Activated CD4-positive, alpha-beta T cell treated with anti-CD3 and anti-CD28 coated beads, Interleukin-2, amount 50 U/mL, for 24 hours (primary cell): ENCODE results near the gene TNS3.

Source experiments
- DNase-seq, 2 donors: peaks; one replicate each; pipeline ENCODE4 v3.0.0-alpha.2; 2020; ENCODE audit warnings: low read depth in 1 of 2, low spot score in 1 of 2

The TNS3 gene

GRCh38 chr7:47526466-47526865 lies 55.4 kb downstream of the TNS3 start:
- no peak for DNase-seq

DNA sequence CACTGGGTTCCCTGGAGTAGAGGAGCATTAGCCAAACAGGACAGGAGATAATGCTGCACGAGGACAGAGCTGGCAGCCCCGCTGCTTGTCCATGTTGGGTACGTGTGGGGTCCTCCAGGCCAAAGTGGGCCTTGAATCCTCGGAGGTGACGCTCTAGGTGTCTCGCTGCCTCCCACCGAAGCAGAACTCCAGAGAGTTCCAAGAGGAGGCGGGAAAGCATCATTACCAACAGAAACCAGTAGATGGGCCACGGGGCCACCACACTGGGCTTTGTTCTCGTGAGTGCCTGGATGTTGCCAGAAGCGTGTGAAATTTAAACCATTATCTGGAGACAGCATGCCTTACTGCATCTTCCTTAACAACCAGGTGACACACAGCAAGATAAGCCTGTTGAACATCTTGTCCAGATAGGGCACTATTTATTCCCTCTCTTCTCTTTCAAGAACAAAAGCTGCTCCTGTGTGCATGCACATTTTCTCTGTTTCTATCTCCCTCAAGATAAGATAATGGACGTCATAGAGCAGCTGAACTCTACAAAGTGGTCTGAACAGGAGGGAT lies 56.8 kb downstream of the TNS3 start:
- no peak for DNase-seq

DNA sequence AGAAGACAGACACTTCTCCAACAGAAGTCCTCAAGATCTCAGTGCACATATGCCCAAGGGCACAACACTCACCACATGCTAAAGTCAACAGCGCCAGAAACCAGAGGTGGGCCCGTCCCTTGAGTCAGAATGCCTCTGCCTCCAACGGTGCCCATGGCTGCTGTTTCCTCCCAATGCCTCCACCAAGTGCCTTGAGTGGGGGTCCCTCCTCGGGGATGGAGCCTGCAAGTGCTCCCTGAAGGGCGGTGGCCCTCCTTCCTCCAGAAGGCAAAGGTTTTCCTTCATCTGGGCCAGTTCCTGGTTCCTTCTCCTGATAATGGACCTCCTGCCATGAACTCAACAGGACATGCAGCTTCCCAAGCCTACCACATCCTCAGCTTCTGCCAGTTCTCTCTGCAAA lies 58.5 kb downstream of the TNS3 start:
- DNase-seq: no peak

DNA sequence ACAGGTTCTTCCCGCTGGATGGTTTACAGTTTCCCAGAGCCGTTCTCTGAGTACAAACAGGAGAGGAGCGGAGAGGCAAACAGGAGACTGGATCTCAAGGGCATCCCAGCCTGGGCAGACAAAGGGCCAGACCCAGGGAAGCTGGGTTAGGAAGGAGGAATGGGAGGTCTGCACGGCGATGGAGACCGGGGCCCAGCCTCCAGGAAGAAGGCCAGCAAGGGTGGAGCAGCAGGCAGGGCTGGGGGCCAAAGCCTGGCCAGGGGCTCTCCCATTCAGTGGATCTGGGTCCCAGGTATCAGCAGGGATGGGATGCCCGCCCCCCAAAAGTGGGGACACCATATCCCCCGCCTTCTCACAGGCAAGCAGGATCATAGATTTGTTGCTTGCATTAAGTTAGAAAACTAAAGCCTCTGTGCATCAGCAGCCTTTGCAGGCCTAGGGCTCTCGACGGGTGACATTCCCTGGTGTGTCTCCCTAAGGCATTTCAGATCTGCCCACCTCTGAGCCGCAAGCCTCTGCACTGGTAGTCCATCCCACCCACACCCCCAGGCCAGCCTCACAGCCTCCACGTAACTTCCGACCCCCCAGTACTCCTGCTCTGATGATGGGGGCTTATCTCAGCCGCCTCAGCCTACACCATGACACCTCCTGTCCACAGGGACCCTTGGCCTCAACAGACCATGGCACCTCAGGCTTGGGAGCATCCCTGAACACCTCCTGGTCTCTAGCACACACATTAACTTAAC lies 59.9 kb downstream of the TNS3 start:
- DNase-seq: no peak

- no peak for DNase-seq
These were observed 60.7 kb downstream of the TNS3 start for GRCh38 chr7:47521011-47521795.

GRCh38 chr7:47520406-47520805 lies 61.5 kb downstream of the TNS3 start:
- DNase-seq: no peak

GRCh38 chr7:47518827-47519226 lies 63.1 kb downstream of the TNS3 start:
- no peak for DNase-seq

GRCh38 chr7:47517821-47518480 lies 64.0 kb downstream of the TNS3 start:
- no peak for DNase-seq

DNA sequence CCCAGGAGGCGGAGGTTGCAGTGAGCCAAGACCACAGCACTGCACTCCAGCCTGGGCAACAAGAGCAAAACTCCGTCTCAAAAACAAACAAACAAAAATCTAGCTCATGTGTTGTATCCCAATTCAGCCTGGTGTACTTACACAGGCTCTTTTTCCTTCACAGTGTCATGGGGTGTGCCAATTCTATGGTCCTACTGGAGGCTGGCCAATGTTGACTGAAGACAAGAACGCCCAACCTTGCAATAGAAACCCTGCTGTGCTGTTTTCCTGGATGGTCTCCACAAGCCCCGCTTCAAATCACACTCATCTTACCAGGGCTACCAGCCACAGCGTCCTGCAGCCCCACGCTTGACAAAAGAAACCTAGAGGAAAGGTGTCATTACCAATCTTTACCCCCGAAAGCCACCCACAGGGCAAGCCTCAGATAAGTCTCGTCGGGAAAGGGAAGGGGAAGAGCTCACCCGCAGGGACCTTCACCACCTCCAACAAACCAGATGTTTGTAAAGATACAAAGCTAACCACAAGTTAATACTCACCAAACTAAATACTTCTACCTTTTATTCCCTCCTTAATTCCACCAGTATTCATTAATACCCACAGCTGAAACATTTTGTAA lies 64.8 kb downstream of the TNS3 start:
- DNase-seq: no peak

- DNase-seq: no peak
These were observed 65.5 kb downstream of the TNS3 start for GRCh38 chr7:47516386-47516785.

DNA sequence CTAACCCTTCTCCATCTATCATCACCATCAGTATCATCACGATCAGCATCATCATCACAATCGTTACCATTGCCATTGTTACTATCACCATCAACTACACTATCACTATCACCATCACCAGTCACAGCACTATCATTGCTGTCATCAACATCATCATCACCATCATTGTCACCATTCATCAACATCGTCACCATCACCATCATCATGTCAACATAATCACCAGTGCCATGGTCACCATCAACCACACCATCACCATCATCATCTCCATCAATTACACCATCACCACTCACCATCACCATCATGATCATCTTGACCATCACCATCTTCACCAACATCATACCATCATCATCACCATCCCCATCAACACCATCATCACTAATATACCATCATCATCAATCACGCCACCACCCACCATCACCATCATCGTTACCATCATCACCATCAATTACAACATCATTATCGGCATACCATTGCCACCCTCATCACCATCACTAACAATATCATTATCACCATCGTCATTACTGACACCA lies 66.5 kb downstream of the TNS3 start:
- DNase-seq: no peak

DNA sequence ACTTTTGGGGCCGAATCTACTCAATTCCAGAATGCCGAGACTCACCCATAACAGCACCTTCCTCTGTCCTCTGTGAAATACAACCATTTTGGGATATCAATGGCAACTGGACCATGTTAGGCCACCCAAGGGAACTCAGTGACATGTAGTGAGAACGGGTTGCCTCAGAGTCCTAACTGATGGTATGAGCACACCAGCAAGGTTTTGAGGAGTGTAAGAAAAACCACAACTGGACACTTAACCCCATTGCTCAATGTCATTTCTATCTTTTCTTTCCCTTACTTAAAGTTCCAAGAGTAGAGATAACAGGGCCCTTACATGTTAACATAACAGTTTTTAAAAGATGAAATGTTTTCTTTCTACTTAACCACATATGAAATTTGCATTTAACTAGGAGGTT lies 67.1 kb downstream of the TNS3 start:
- no peak for DNase-seq

DNA sequence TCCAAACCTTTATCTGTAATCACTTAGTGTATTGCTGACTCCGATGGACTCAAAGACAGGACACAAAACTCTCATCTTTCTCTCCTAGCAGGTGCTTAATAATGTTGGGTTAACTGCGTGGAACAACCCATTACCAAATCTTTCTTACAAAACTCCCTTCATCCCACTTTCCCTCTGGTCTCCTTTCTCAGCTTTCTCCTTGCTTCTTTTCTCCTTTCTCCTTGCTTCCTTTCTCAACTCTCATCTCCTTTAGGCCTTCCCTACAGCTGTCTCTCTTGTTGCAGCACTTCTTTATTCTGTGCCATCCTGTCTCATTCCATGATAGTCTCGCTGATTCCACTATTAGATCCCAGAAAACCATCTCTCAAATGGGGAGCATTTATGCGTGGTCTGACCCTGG lies 67.5 kb downstream of the TNS3 start:
- no peak for DNase-seq

DNA sequence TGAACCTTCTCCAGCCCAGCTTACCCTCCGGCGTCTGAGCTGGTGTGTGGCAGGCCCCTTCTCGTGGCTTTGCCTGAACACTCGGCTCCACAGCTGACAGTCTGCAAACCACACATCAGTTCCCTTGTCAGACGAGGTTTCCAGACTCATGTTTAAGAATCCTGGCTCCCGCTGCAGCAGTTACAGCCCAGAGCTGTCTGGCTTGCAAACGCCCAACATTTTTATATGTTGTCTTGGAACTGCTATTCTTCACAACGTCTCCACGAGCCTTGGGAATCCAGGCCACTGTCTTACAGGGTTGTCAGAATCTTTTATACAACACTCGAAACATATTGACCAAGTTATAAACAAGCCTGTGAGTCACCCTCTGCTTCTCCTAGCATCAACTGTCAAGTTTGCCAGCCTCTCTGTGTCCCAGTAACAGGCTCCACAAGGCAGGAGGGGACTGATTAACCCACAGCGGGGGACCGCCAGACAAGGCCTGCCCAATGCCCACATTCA lies 68.1 kb downstream of the TNS3 start:
- no peak for DNase-seq

DNA sequence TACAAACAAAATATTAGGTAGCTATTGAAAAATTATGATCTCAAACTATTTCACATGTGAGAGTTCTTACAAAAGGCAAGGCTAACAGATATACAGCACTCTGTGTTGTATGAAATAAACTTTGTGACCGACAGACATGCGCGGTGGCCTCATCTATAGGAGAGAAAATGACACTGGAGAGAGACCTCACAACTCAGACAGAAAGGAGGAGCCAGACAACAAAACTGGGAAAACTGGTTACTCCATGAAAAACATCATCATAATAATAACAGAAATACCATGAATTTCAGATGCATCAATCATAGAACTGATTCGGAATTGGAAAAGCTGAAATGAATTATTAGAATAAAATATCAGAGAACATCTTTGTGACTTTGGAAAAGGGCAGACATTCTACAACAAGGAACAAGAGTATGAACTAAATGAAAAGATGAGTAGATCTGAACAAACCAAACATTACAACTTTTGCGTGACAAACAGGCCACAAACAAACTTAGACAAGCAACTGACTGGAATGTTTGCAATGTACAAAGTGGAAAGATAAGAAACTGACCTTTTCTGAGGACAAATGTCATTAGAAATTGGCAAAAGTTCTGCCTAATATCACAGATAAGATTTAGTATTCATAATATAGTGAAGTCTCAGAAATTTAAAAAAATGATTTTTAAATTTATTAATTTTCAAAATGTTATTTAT lies 69.3 kb downstream of the TNS3 start:
- DNase-seq: no peak

DNA sequence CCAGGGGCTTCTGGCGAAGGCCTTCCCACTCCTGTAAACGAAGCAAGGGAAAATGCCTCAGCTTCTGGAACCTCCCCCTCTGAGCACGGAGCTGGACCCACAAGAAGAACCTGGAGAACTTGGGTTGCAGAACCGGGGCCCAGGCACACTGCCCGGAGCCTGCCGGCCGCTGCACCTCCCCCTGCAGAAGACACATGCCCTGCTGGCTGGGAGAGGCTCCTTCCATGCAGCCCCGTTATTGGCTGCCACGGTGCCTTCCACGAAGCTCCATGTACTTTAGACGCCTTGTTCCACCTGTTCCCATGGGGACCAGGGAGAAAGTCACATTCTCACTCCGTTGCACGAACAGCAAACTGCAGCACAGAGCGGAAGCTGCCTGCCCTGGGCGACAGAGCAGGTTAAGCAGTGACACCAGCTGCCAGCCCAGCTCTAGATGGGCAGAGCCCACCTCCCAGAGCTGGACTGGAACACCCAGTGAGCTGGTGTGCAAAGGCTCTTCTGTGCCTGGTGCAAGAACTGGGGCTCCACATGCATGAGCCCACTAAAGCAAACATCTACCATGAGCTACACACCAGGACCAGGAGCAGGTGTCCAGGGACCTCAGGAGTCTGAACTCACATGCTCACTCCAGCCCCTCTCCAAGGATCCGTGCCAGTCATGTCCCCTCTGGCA lies 70.1 kb downstream of the TNS3 start:
- DNase-seq: no peak

DNA sequence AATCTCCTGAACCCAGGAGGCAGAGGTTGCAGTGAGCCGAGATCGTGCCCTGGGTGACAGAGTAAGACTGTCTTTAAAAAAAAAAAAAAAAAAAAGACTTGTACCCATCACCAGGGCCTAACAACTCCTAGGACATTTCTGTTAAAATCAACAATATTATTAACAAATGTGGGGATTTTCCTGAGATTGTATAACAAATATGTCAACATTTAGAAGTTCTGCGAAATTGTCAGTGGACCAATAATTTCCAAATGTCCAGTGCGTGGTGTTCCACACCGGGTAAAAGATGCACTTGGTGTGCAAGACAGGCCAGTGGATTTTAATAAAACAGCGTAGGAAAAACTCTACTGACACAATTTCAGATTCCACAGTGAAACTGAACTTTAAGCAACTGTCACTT lies 71.1 kb downstream of the TNS3 start:
- no peak for DNase-seq

GRCh38 chr7:47510192-47510591 lies 71.7 kb downstream of the TNS3 start:
- DNase-seq: no peak

DNA sequence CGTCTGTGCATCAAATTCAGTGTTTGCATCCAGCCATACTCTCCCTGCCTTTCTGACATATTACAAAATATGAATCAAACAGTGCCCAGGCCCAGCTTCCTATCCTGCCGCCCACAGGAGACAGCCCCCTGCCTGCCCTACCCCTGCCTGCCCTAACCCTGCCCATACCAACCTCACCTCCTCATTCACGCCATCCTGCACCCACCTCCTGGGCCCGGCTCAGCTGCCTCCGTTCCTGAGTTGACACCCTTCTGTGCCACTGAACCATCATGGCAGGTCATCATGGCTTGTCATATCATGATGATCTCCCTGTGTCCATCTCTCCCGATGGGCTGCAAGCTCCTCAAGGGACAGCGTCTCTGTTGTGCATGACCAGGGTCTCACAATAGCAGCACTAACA lies 72.3 kb downstream of the TNS3 start:
- no peak for DNase-seq
